Endothelial cell of hepatic sinusoid (primary cell): ENCODE results near the gene KEAP1.

Source experiments
- in situ Hi-C: cut with HindIII; loops from 2 replicates; pipeline ENCODE4 v1.10.0; 2017; ENCODE audit warnings: low sequenced_read_pairs

KEAP1 gene

DNA sequence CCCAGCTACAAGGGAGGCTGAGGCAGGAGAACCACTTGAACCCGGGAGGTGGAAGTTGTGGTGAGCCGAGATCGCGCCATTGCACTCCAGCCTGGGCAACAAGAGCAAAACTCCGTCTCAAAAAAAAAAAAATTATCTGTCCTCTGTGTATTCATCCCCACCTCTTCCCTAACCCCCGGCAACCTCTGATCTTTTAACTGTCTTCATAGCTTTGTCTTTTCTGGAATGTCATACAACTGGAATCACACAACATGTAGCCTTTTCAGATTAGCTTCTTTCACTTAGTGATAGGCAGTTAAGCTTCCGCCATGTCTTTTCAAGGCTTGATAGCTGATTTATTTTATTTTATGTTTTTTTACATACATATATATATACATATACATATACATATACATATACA is 22.5 kb upstream of the KEAP1 start:
- in situ Hi-C loops = no loop called here

DNA sequence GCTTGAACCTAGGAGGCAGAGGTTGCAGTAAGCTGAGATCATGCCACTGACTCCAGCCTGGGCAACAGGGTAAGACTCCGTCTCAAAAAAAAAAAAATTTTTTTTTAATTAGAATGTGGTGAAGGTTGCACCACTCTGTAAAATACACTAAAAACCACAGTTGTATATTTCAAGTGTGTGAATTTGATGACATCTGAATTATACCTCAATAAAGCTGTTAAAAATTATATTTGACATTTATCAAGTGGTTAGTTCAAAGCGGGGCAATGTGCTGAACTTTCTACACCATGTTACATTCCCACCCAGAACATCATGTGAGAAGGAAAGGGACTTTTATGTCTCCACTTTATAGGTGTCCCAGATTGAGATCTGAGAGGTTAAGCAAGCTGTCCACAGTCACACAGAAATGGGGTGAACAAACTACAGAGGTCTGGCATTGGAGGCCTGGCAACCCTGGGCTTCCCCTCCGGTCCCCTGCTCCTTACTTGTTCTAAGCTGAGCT is 20.0 kb upstream of the KEAP1 start:
- in situ Hi-C loops = no loop called here

GRCh38 chr19:10521461-10522171 is 18.5 kb upstream of the KEAP1 start:
- in situ Hi-C loops = no loop called here

- in situ Hi-C loops = no loop called here
These were observed 17.6 kb upstream of the KEAP1 start for GRCh38 chr19:10520652-10521318.

DNA sequence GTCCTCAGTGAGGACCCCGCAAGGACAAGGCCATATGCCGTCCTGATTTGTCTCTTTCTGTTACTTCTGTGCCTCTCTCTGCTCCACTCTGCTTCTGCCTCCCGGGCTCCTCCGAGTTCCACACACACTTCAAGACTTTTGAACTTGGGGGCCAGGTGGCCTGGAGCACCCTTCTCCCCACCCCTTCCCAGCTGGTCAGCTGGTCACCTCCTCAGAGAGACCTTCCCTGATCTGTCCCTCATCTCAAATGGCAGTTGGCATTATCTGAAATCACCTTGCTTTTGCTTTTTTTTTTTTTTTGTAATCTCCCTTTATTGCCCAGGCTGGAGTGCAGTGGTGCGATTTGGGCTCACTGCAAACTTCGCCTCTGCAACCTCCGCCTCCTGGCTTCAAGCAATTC is 16.3 kb upstream of the KEAP1 start:
- in situ Hi-C loops = no loop called here

- in situ Hi-C loops = no loop called here
These were observed 15.5 kb upstream of the KEAP1 start for GRCh38 chr19:10518444-10519361.

DNA sequence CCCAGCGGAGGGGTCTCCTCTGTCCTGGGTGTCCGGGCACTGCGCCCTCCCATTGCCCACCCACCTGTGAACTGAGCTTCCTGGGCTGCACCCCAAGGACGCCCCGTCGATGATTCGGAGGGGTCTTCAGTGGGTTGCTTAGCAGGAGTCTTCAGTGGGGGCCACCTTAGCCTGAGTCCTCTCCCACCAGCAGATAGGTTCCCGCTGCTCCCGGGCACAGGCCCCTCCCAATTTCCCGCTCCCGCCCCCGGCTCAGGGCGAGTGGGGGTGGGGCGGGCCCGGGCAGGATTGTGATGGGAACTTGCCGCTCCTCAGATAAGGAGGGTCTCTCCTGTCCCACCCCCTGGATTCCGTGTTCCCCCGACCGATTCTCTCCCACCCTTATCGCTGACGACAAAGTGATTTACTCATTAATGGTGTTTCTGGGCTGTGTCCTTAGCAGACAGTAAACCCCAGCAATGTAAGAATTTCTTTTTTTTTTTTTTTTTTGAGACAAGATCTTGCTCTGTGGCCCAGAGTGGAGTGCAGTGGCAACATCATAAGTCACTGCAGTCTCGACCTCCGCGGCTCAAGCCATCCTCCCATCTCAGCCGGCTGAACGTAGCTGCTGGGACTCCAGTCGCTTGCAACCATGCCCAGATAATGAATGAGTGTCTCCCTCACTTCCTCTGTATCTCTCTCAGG is 14.7 kb upstream of the KEAP1 start:
- in situ Hi-C loops = no loop called here

DNA sequence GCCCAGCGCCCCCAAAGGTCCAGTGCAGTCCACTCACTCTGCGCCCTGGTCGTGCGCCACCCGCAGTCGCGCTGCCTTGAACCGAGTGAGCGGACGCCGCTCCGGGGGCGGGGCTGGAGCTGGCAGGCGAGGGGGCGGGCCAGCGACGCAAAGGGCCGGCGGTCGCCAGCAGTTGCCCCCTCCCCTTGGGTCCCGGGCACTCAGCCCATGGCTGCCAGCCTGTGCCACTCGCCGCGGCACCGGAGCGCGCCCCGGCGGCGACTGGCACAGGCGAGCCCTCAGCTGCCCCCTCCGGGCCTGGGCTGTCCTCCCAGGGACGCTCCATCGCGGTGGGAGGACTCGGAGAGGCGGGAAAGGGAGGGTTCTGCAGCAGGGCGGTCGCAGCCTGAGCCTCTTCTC is 14.2 kb upstream of the KEAP1 start, which contains the start of gene S1PR5:
TSS of gene S1PR5 (minus strand) at position 87 of the 399 bp plus-strand sequence. CDS start 2,436 bp downstream, outside the sequence.
- in situ Hi-C loops = no loop called here

- in situ Hi-C loops = no loop called here
These were observed 13.6 kb upstream of the KEAP1 start for GRCh38 chr19:10516671-10517286.

GRCh38 chr19:10516064-10516385 is 12.9 kb upstream of the KEAP1 start:
- in situ Hi-C loops = no loop called here

DNA sequence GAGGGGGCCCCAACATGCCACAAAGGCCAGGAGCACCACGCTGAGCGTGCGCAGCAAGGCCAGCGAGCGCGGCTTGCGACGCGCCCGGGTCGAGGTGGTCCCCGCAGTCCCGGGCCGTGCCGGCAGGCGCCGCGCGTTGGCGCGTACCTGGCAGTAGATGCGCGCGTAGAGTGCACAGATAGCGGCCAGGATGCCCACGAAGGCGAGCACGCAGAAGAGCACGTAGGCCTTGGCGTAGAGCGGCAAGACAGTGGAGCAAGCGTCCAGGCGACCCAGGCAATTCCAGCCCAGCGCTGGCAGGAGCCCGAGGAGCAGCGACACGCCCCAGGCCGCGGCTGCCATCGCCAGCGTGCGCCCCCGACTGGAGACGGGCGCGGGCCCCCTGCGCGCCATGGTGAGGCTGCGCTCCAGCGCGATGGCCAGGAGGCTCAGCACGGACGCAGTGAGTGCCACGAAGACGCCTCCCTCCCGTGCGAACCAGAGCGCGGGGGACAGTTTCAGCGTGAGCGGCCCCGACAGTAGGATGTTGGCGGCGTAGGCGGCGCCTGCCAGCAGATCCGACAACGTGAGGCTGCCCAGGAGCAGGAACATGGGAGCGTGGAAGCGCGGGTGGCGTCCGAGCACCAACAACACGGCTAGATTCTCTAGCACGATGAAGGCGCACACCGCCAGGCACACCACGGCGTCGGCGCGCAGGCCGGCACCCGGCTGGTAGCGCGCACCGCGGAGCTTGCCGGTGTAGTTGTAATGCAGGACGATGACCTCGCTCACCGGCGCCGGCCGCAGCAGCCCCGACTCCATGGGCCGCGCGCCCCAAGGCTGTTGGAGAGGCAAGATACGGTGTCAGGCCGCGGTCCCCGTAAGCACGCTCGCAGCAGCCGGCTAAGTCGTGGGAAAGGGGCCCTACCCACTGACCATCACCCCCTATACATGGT is 11.3 kb upstream of the KEAP1 start:
- in situ Hi-C loops = loop anchor here (5.0 kb wide), 3 partner anchors 43 to 133 kb away; no protein-coding TSS in a partner anchor

GRCh38 chr19:10513223-10513622 is 10.1 kb upstream of the KEAP1 start:
- in situ Hi-C loops = loop anchor here (5.0 kb wide), 3 partner anchors 44 to 134 kb away; no protein-coding TSS in a partner anchor

DNA sequence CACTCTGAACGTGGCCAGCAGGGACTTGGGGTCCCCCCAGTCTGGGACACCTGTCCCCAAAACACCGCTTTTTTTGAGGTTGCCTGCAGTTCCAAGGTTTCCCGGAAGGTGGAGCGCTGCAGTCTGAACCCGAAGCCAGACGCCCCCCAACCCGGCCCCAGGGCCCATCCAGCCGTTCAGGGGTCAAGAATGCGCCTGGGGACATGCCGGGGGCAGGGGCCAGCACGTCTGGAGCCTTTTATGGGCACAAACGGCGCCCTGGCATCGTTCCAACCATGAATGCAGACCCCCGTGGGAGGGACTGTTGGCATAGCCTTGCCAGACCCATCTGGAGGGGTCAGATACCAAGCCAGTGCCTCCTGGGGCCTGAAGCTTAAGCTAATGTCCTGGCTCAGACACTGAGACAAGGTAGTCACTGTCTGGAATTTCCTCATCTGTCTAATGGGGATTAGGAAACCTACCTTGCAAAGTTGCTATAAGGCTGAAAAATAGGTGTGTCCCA is 7.2 kb upstream of the KEAP1 start:
- in situ Hi-C loops = loop anchor here (5.0 kb wide), 3 partner anchors 47 to 137 kb away; no protein-coding TSS in a partner anchor

- in situ Hi-C loops = no loop called here
These were observed 5.6 kb upstream of the KEAP1 start for GRCh38 chr19:10508707-10509106.

DNA sequence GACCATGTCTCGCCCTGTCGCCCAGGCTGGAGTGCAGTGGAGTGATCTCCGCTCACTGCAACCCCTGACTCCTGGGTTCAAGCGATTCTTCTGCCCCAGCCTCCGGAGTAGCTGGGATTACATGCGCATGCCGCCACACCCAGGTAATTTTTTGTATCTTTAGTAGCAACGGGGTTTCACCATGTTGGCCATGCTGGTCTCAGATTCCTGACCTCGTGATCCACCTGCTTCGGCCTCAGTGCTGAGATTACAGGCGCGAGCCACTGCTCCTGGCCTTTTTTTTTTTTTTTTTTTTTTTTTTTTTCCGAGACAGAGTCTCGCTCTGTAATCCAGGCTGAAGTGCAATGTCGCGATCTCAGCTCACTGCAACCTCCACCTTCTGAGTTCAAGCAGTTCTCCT is 4.9 kb upstream of the KEAP1 start:
- in situ Hi-C loops = no loop called here

- in situ Hi-C loops = no loop called here
These were observed 2.5 kb upstream of the KEAP1 start for GRCh38 chr19:10505583-10506229.

- in situ Hi-C loops = no loop called here
These were observed 593 bp downstream of the KEAP1 start for GRCh38 chr19:10502524-10503001.

GRCh38 chr19:10501971-10502523 is 1.1 kb downstream of the KEAP1 start:
- in situ Hi-C loops = no loop called here
